ENCODE data around the gene EPHA2. TPM values are rescaled to one million over a fixed set of nuclear protein-coding genes. Genes with fewer than 3 reads are reported as not detected.
A peak's percentile ranks its signal among the peaks of the same experiment; 100 is the strongest.

EPHA2 gene
- total RNA-seq, 1 donor from 2014 or later = 44.8 TPM

DNA sequence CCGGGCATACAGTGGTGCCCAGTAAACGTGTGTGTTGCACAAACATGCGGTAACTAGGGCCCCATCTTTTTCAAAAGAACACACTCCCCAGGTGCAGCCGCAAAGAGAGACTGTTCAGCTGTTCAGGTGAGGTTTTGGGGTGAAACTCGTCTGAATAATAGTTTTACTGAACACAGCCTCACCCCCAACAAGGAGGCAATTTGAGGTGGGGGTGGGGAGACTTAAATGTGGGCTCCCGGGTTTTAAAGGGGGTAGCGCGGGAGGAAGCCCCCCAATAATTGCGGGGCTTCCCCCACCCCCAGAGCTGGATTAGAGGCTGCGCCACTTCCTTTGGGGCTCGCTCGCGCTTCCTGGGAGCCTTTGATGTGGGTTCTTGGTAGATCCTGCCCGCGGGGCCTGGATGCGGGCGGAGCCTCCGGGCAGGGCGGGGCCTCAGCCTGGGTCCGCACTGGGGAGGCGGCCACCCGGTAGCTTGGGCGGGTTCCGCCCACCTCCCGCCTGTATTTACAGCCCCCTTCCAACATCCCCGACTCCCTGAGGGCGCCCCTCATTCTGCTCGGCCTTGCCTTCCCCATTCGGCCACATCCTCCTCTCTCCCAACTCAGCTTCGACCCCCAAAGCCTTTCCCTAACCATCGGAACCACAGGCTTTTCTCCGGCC lies 6.4 kb upstream of the EPHA2 start:
- DNase-seq (no peak), ATAC-seq (peak; percentile 14)
- Histone ChIP-seq H3K27me3 (no peaks in the 10 kb centered on the region), H3K4me1 (no peaks in the 10 kb centered on the region), H3K4me3 (no peak overlapping the region), H3K36me3 (no peaks in the 10 kb centered on the region), H3K9me3 (no peaks in the 10 kb centered on the region), H3K27ac (no peak overlapping the region)
- intact Hi-C loops (cut with DNase I) = no loop called here
- TF ChIP-seq, protein P1, sequence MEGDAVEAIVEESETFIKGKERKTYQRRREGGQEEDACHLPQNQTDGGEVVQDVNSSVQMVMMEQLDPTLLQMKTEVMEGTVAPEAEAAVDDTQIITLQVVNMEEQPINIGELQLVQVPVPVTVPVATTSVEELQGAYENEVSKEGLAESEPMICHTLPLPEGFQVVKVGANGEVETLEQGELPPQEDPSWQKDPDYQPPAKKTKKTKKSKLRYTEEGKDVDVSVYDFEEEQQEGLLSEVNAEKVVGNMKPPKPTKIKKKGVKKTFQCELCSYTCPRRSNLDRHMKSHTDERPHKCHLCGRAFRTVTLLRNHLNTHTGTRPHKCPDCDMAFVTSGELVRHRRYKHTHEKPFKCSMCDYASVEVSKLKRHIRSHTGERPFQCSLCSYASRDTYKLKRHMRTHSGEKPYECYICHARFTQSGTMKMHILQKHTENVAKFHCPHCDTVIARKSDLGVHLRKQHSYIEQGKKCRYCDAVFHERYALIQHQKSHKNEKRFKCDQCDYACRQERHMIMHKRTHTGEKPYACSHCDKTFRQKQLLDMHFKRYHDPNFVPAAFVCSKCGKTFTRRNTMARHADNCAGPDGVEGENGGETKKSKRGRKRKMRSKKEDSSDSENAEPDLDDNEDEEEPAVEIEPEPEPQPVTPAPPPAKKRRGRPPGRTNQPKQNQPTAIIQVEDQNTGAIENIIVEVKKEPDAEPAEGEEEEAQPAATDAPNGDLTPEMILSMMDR (IDR thresholded peaks at IDR 0.05) = no peak

DNA sequence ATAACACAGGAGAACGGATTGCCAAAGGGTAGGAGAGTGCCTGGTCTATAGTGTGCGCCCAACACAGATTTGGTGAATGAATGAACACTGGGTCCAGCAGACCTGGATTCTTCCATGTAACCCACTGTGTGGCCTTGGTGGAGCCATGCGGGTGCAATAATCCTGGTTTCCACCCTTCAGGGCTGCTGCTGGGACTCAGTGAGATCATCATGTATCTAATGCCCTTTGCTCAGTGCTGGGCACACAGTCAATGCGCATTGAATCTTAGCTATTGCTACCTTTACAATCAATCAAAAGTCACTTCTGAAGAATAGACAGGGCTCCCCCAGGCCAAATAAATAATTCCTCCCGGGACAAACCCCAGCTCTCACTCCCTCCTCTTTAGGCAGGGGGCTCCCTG lies 5.8 kb upstream of the EPHA2 start:
- Histone ChIP-seq H3K36me3 (no peaks in the 10 kb centered on the region), H3K27ac (no peak overlapping the region), H3K27me3 (no peaks in the 10 kb centered on the region), H3K4me3 (no peak overlapping the region), H3K4me1 (peaks cover 3% of the 10 kb centered on the region), H3K9me3 (no peaks in the 10 kb centered on the region)
- TF ChIP-seq, protein P1 (IDR thresholded peaks at IDR 0.05) = no peak
- DNase-seq = no peak
- intact Hi-C loops (cut with DNase I) = no loop called here
- ATAC-seq = no peak

DNA sequence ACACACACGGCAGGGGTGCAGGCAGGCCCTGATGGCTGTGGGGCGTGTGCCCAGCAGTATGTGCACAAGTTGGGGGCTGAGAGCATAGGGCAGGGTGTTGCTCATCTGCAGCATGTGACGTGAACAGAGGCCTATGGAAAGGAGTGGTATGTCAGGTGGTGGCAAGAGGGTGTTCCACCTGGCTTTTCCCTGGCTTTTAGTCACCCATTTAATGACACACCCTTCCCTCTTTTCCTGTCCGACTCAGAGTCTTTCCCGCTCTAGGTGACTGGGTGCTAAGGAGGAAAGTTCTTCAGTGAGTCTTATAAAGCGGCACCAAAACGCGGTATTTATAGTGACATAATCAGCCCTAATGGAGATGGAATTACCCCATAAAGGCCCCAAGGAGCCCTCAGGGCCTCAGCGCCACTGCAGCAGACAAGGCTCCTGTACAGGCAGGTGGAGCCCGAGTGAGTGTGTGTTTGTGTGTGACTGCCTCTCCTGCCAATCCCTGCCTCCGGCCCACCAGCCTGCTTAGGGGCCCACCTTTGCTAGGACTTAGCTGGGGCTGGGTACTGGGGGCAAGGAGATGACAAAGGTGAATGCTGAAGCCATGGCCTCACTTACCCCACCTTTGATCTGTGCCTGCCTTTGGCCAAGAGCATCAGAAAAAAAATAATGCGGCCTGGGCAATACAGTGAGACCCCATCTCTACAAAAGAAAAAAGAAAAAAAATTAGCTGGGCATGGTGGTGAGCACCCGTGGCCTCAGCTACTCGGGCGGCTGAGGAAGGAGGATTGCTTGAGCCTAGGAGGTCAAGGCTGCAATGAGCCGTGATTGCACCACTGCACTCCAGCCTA lies 3.3 kb upstream of the EPHA2 start:
- Histone ChIP-seq H3K9me3 (no peaks in the 10 kb centered on the region), H3K4me3 (no peak overlapping the region), H3K36me3 (no peaks in the 10 kb centered on the region), H3K27ac (no peak overlapping the region), H3K4me1 (peaks cover 11% of the 10 kb centered on the region), H3K27me3 (no peaks in the 10 kb centered on the region)
- no peak for DNase-seq
- TF ChIP-seq, protein P1 (IDR thresholded peaks at IDR 0.05) = no peak
- intact Hi-C loops (cut with DNase I) = no loop called here
- ATAC-seq = no peak

DNA sequence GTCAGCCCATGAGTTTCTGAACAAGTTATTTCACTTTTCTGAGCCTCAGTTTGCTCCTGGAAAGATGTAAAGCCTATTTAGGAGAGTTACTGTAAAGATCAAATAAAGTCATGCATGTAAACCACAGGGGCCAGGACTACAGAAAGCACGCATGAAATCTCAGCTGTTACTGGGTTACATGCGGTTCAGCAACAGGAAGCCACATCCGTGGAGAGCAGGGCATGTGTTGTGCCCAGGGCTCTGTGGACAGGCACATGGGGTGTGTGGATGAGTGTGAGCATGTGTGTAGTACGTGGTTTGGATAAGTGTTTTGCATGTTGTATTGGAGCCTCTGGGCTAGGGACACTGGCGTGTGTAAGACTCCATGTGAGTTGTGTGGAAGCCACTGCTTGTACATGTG lies 2.2 kb upstream of the EPHA2 start:
- no peak overlapping the region for H3K27ac ChIP-seq
- intact Hi-C loops (cut with DNase I) = no loop called here

DNA sequence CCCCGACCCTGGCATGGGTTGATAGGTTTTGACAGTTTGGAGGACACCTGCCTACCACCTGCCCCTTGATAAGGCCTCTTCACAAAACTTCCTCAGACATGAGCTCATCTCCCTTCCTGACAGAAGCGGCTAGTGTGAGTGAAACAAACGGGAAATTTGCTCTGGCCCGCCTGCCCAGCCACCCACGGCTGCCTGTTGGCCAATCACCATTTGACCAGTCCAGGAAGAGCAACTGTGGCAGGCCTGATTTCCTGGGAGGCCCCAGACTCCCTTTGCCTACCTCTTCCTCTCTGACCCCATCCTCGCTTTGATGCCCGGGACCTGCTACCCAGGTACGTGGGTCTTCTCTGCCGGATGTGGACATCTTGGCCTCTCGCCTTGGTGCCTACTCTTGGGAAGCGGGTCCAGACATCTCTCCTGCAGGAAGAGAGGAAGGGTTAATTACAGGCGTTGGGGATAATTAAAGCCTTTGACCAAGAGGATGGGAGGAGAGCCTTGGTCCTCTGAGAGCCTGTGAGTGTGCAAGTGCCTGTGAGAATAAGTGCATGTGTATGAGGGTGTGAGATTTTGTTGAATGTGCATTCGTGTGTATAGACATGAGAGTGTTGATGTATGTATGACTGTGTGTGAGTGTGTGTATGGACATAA lies 1.1 kb upstream of the EPHA2 start:
- Histone ChIP-seq H3K27ac (no peak overlapping the region), H3K36me3 (no peaks in the 10 kb centered on the region), H3K4me1 (peaks cover 32% of the 10 kb centered on the region), H3K27me3 (no peaks in the 10 kb centered on the region), H3K9me3 (no peaks in the 10 kb centered on the region), H3K4me3 (no peak overlapping the region)
- TF ChIP-seq, protein P1 (IDR thresholded peaks at IDR 0.05) = no peak
- DNase-seq = peak; percentile 79
- intact Hi-C loops (cut with DNase I) = no loop called here
- ATAC-seq = peak; percentile 27

More for the DNA sequence above, 2.2 kb upstream of the EPHA2 start:
- no peaks in the 10 kb centered on the region for H3K9me3 ChIP-seq
- no peaks in the 10 kb centered on the region for H3K27me3 ChIP-seq
- H3K4me3 ChIP-seq = no peak overlapping the region
- TF ChIP-seq, protein P1 (IDR thresholded peaks at IDR 0.05) = no peak
- no peaks in the 10 kb centered on the region for H3K36me3 ChIP-seq
- peaks cover 22% of the 10 kb centered on the region for H3K4me1 ChIP-seq
- no peak for DNase-seq
- no peak for ATAC-seq
